ENCODE results near the gene FRK.

DNA sequence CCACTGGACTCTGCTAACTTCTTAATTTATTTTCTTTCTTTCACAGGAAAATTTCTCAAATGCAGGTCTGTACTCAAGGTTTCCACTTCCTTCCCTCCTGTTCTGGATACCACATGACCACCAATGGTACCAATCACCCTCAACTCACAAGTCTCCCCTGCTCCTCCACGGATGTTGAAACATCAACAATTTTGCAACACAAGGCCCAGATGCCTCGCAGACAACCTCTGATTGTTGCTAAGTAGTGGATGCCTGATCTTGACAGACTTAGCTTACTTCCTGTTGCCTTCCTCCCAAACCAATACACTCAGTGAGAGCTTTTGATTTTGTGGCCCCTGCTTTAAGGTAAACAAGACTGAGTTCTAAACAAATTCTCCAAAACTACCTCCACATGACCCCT, 146.6 kb downstream of the FRK start:
- TF ChIP-seq, protein P1, sequence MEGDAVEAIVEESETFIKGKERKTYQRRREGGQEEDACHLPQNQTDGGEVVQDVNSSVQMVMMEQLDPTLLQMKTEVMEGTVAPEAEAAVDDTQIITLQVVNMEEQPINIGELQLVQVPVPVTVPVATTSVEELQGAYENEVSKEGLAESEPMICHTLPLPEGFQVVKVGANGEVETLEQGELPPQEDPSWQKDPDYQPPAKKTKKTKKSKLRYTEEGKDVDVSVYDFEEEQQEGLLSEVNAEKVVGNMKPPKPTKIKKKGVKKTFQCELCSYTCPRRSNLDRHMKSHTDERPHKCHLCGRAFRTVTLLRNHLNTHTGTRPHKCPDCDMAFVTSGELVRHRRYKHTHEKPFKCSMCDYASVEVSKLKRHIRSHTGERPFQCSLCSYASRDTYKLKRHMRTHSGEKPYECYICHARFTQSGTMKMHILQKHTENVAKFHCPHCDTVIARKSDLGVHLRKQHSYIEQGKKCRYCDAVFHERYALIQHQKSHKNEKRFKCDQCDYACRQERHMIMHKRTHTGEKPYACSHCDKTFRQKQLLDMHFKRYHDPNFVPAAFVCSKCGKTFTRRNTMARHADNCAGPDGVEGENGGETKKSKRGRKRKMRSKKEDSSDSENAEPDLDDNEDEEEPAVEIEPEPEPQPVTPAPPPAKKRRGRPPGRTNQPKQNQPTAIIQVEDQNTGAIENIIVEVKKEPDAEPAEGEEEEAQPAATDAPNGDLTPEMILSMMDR (IDR thresholded peaks at IDR 0.05), result no peak
- TF ChIP-seq POLR2A (IDR thresholded peaks at IDR 0.05), result no peak

All from Peyer's patch (tissue), 4 donors.